Measurements from ENCODE around the gene EXOC6B.
"Not testable (repeated sequence)": the region's sequence is repeated elsewhere in the genome, so short reads cannot be mapped to it uniquely, and the experiment has no call there.

EXOC6B gene

GRCh38 chr2:72681016-72681995 is 144.5 kb downstream of the EXOC6B start:
- no peak for DNase-seq (ENCODE audit: low read depth, low spot score)

GRCh38 chr2:72678024-72678423 is 147.8 kb downstream of the EXOC6B start:
- no peak for DNase-seq (ENCODE audit: low read depth, low spot score)

- DNase-seq (ENCODE audit: low read depth, low spot score): peak; percentile 35
Measured at GRCh38 chr2:72676341-72677025, 149.3 kb downstream of the EXOC6B start.

DNA sequence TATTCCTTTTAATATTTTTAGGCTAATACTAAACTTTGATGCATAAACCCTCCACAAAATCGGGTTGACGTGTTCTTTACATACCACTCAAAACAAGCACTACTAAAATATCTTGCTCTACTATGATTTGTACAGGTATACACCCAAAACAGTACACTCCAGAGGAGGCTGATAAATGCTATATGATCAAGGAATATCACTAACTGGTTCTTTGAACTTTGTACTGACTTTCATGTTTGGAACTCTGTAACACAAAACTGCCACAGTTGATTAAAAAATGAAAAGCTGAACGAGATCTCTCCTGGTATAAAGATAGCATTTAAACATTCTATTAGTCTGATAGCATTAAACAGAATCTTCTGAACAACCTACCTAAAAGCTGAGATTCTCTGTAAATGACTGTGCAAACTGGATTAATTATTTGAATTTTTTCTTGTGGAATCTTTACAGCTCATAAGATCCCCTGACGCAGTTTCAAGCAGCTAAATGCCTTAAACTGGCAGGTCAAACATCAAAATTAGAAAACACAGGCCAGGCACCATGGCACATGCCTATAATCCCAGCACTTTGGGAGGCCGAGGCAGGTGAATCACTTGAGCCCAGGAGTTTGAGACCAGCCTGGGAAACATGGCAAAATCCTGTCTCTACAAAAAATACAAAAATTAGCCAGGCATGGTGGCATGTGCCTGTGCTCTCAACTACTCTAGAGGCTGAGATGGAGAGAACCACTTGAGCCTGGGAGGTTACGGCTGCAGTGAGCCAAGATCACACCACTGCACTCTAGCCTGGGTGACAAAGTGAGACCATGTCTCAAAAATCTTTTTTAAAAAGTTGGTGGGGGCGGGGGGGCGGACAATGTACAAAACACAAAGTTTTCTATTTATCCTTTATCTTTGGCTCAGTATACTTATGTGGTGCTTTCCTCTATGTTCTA is 150.6 kb downstream of the EXOC6B start:
- DNase-seq (ENCODE audit: low read depth, low spot score): no peak

GRCh38 chr2:72673279-72673678 is 152.6 kb downstream of the EXOC6B start:
- no peak for DNase-seq (ENCODE audit: low read depth, low spot score)

DNA sequence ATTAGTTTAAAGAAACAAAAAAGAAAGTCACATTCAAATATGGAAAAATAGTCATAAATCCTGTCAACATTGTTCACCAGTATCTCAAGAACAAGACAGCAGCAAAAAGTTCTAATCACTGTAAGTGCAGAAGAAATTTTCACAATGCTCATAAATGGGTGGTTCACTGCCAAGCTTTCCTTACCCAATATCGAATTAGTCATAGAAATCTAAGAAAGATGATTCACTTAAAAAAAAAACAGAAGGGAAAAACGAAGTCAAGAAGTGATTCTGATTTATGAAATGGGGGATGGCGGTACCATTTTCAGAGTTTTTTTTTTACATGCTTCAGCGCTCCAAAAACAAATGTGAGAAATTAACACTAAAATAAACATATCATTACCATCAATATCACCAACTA is 156.7 kb downstream of the EXOC6B start:
- no peak for DNase-seq (ENCODE audit: low read depth, low spot score)

DNA sequence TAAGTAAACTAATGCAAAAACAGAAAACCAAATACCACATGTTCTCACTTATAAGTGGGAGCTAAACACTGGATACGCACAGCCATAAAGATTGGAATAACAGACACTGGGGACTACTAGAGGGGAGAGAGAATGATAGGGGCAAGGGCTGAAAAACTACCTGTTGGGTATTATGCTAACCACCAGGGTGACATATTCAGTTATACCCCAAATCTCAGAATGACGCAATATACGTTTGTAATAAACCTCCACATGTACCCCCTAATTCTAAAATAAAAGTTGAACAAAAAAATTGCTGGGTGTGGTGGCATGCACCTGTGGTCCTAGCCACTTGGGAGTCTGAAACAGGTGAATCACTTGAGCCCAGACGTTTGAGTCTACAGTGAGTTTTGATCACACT is 157.2 kb downstream of the EXOC6B start:
- DNase-seq (ENCODE audit: low read depth, low spot score): no peak

DNA sequence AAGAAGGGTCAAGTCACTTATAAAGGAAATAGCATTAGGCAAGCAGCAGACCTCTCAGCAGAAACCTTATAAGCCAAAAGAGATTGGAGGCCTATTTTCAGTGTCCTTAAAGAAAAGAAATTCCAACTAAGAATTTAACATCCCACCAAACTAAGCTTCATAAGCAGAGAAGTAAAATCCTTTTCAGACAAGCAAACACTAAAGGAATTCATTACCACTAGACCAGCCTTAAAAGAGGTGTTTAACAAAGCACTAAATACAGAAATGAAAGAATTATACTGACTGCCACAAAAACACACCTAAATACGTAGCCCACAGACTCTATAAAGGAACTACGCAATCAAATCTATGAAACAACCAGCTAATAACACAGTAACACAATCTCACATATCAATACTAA is 160.4 kb downstream of the EXOC6B start:
- DNase-seq (ENCODE audit: low read depth, low spot score): no peak

DNA sequence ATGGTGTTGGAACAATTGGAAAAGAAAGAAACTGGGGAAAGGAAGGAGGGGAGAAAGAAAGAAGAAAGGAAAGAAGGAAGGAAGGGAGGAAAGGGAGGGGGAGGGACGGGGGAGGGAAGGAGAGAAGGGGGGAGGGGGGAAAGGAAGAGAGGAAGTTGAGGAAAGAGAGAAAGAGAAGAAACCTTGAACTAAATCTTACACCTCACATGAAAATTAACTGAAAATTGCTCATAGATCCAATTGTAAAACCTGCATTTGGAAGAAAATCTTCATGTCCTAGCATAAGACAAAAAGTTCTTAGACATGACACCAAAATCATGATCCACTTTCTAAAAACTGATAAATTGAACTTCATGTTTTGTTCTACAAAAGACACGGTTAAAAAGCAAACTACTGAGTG is 163.8 kb downstream of the EXOC6B start:
- no peak for DNase-seq (ENCODE audit: low read depth, low spot score)

- DNase-seq (ENCODE audit: low read depth, low spot score): no peak
Measured at GRCh38 chr2:72649810-72650209, 176.0 kb downstream of the EXOC6B start.

GRCh38 chr2:72641221-72641620 is 184.6 kb downstream of the EXOC6B start:
- not testable (repeated sequence) for DNase-seq (ENCODE audit: low read depth, low spot score)

- DNase-seq (ENCODE audit: low read depth, low spot score): no peak
Measured at GRCh38 chr2:72638600-72639211, 187.1 kb downstream of the EXOC6B start.

- no peak for DNase-seq (ENCODE audit: low read depth, low spot score)
Measured at GRCh38 chr2:72636210-72636609, 189.6 kb downstream of the EXOC6B start.

- no peak for DNase-seq (ENCODE audit: low read depth, low spot score)
Measured at GRCh38 chr2:72630767-72631166, 195.1 kb downstream of the EXOC6B start.

DNA sequence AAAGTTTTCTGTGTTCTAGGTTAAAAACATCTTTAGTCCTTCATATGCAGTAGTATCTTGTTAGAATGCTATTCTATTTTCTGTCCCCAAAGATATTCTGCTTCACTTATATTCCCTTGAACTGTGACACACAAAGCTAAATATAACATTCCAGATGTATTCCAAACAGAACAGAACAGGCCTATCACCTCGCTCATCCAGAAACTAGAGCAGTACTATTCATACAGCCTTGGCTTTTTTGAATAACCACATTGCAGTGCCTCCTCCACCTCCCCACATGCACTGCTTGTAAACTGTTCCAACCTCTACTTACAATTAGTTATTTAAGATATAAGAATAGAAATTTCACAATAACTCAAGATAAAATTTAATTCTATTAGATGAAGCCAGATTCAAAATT is 196.8 kb downstream of the EXOC6B start:
- no peak for DNase-seq (ENCODE audit: low read depth, low spot score)

DNA sequence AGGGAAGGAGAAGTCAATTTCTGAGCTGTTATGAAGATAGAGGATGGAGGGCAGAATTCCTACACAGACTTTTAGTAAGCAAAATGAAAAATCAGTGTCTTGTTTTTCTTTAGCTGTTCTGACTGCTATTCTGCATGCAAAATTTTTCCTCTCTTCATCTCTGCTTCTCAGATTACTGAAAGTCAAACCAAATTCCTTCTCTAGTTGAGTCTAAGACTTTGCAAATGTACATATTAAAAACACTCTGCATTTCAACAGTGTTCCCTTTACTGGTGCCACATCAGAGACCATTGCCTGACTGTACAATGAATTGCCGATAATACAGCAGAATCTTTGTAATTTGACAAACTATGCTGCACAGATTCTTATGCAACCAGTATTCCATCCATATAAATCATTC is 198.8 kb downstream of the EXOC6B start:
- DNase-seq (ENCODE audit: low read depth, low spot score): no peak

- DNase-seq (ENCODE audit: low read depth, low spot score): no peak
Measured at GRCh38 chr2:72625366-72625765, 200.5 kb downstream of the EXOC6B start.

GRCh38 chr2:72623481-72623880 is 202.4 kb downstream of the EXOC6B start:
- DNase-seq (ENCODE audit: low read depth, low spot score): peak; percentile 29

DNA sequence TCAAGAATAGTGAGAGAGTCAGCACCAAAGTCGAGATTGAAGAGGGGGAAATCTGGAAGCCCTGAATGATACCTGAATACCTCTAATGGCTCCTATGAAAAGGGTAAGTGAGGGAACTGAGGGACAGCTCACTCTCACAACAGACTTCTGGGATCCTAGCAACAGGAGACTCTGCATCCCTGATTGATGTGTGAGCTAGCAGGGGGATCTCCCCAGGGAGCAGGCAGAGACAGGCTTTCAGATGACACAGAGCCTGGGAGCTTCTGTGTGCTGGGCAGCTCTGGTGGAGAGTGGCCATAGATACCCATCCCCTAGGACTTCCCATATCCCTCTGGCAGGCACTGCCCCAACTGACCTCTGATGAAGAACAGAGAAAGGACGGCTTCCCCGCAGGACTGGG is 206.2 kb downstream of the EXOC6B start:
- no peak for DNase-seq (ENCODE audit: low read depth, low spot score)

GRCh38 chr2:72613931-72614330 is 211.9 kb downstream of the EXOC6B start:
- no peak for DNase-seq (ENCODE audit: low read depth, low spot score)

GRCh38 chr2:72612614-72613160 is 213.1 kb downstream of the EXOC6B start:
- DNase-seq (ENCODE audit: low read depth, low spot score): no peak
